NCI-H1092 (cell line): Measurements from ENCODE around the gene SULT1A3.
"Not testable (repeated sequence)": the region's sequence is repeated elsewhere in the genome, so short reads cannot be mapped to it uniquely, and the experiment has no call there.

Source experiments
- DNase-seq: peaks from one replicate; lab custom pipeline; 2025; lab: John Stamatoyannopoulos, UW

SULT1A3 gene

DNA sequence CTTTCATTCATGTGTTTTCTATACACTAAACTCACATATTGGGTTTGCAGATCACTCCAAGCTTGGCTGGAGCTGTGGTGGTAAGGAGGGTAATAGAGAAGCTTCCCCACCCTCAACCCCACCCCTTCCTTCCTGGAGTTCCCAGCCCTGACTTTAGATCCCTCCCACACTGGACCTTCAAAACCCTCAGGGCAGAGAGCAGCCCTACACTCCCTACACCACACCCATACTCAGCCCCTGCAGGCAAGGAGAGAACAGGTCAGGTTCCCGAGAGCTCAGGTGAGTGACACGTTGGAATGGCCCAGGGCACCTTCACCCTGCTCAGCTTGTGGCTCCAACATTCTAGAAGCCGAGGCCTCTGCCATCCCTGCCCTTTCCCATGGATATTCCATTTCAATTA, at the start of gene SULT1A3:
SULT1A3 (plus strand) TSS at position 207 of the 400 bp plus-strand sequence. CDS start 1,474 bp downstream, outside the sequence.
- not testable (repeated sequence) for DNase-seq

DNA sequence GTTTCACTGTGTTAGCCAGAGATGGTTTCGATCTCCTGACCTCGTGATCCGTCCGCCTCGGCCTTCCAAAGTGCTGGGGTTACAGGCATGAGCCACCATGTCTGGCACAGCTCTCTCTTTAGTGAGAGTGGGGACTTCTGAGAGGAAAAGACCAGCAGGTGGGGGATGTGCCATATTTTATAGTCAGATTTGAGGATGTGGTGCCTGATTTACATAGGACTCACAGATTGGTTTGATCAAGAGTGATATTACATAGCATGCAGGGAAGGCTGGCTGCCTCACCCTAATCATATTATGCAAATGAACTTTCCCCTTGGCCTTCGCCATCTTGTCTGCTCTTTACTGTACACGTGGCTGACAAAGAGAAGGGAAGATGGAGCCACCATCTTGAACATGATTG, 48.0 kb upstream of the SULT1A3 start:
- DNase-seq, result no peak

DNA sequence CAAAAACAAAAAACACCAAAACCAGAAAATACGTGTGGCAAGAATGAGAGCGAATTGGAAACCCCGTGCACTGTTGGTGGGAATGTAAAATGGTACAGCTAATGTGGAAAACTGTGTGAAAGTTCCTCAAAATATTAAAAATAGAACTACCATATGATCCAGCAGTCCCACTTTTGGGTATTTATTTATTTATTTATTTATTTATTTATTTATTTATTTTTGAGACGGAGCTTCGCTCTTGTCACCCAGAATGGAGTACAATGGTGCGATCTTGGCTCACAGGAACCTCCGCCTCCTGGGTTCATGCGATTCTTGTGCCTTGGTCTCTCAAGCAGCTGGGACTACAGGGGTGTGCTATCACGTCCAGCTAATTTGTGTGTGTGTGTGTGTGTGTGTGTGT, 46.5 kb upstream of the SULT1A3 start:
- no peak for DNase-seq

DNA sequence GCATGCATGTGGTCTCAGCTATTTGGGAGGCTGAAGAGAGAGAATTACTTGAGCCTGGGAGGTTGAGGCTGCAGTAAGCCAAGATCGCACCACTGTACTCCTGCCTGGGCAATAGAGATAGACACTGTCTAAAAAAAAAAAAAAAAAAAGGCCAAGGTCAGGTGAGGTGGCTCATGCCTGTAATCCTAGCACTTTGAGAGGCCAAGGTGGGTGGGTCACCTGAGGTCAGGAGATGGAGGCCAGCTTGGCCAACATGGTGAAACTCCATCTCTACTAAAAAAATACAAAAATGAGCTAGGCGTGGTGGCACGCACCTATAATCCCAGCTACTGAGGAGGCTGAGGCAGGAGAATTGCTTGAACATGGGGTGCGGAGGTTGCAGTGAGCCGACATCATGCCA, 43.9 kb upstream of the SULT1A3 start:
- no peak for DNase-seq

DNA sequence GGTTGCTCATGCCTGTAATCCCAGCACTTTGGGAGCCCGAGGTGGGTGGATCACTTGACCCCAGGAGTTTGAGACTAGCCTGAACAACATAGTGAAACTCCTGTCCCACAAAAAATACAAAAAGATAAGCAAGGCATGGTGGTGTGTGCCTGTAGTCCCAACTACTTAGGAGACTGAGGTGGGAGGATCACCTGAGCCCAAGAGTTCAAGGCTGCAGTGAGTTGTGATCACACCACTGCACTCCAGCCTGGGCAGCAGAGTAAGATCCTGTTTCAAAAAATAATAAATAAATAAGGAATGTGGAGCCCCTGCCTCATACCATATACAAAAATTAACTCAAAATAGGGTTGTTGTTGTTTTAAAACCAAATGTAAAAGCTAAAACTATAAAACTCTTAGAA, 41.8 kb upstream of the SULT1A3 start:
- DNase-seq, result no peak

DNA sequence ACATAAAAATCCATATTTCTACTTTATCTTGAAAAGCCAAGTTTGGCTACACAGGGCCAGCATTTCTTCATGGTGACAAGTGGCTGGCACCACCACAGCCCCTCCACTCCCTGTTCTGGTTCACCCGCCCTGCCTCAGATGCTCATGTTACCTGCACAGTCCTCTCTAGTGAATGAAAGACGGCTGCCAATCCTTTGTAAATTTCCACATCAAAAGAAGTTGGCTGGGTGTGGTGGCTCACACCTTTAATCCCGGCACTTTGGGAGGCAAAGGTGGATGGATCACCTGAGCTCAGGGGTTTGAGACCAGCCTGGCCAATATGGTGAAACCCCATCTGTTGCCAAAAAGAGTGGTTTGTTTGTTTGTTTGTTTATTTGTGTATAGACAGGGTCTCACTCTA, 35.5 kb upstream of the SULT1A3 start:
- DNase-seq, result no peak

DNA sequence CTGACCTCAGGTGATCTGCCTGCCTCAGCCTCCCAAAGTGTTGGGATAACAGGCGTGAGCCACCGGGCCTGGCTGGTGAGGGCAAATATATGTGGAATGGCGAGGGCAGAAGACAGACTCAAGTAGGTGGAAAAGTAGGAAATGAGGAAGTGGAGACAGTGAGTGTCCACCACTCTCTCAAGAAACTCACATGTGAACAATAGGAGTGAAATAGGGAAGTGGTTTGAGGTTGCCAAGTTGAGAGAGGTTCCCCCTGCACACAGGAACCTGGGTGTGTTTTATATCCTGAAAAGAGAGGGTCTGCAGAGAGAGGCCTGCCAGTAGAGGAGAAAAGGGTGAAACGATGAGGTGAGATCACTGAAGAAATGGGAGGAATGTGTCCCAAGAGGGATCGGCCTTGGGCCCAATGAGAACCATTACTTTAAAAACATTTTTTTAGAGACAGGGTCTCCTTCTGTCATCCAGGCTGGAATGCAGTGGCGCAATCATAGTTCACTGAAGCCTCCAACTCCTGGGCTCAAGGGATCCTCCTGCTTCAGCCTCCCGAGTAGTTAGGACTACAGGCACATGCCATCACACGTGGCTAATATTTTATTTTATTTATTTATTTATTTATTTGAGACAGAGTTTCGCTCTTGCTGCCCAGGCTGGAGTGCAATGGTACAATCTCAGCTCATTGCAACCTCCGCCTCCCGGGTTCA, 32.7 kb upstream of the SULT1A3 start:
- DNase-seq, result no peak

DNA sequence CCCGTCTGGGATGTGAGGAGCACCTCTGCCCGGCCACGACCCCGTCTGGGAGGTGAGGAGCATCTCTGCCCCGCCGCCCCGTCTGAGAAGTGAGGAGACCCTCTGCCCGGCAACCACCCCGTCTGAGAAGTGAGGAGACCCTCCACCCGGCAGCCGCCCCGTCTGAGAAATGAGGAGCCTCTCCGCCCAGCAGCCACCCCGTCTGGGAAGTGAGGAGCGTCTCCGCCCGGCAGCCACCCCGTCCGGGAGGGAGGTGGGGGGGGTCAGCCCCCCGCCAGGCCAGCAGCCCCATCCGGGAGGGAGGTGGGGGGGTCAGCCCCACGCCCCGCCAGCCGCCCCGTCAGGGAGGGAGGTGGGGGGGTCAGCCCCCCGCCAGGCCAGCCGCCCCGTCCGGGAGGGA, 30.3 kb upstream of the SULT1A3 start:
- DNase-seq, result not testable (repeated sequence)

DNA sequence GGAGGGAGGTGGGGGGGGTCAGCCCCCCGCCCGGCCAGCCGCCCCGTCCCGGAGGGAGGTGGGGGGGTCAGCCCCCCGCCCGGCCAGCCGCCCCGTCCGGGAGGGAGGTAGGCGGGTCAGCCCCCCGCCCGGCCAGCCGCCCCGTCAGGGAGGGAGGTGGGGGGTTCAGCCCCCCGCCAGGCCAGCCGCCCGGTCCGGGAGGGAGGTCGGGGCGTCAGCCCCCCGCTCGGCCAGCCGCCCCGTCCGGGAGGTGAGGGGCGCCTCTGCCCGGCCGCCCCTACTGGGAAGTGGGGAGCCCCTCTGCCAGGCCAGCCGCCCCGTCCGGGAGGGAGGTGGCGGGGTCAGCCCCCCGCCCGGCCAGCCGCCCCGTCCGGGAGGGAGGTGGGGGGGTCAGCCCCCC, 29.6 kb upstream of the SULT1A3 start:
- DNase-seq, result not testable (repeated sequence)

DNA sequence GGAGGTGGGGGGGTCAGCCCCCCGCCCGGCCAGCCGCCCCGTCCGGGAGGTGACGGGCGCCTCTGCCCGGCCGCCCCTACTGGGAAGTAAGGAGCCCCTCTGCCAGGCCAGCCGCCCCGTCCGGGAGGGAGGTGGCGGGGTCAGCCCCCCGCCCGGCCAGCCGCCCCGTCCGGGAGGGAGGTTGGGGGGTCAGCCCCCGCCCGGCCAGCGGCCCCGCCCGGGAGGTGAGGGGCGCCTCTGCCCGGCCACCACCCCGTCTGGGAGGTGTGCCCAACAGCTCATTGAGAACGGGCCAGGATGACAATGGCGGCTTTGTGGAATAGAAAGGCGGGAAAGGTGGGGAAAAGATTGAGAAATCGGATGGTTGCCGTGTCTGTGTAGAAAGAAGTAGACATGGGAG, 28.9 kb upstream of the SULT1A3 start:
- not testable (repeated sequence) for DNase-seq

DNA sequence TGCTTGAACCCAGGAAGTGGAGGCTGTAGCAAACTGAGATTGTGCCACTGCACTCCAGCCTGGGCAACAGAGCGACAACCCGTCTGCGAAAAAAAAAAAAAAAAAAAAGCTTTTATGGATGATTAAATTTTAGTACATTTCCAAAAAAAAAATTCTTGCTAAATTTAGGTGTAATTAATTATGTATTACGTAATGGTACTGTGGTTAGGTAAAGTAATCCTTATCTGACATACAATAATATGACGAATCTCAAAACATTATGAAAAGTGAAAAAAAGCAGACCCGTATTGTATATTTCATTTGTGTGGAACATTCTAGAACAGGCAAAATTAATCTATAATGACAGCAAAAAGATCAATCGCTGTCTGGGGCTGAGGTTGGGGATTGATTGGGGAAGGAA, 26.0 kb upstream of the SULT1A3 start:
- no peak for DNase-seq

DNA sequence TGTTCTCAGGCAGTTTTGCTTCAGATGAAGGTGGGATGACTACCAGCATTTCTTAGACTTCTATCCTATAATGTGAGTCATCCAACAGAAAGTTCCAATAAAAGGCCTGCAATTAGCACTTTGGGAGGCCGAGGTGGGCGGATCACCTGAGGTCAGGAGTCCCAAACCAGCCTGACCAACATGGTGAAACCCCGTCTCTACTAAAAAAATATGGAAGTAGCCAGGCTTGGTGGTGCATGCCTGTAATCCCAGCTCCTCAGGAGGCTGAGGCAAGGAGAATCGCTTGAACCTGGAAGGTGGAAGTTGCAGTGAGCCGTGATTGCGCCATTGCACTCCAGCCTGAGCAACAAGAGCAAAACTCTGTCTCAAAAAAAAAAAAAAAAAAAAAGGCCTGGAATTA, 22.2 kb upstream of the SULT1A3 start:
- not testable (repeated sequence) for DNase-seq

DNA sequence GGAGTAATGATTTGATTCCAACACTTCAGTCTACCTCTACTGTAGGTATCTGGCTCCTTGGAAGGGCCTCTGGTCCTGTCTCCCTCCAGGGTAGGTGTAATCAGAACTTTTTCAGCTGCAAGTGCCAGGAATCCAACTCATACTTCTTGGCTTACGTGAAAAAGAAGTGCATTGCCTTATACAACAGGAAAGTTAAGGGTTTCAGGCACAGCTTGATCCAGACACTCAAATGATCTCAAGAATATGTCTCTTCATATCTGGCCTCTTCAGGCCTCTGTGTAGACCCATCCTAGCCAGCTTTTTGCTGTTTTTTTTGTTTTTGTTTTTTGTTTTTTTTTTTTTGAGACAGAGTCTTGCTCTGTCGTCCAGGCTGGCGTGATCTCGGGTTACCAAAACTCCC, 19.9 kb upstream of the SULT1A3 start:
- no peak for DNase-seq

DNA sequence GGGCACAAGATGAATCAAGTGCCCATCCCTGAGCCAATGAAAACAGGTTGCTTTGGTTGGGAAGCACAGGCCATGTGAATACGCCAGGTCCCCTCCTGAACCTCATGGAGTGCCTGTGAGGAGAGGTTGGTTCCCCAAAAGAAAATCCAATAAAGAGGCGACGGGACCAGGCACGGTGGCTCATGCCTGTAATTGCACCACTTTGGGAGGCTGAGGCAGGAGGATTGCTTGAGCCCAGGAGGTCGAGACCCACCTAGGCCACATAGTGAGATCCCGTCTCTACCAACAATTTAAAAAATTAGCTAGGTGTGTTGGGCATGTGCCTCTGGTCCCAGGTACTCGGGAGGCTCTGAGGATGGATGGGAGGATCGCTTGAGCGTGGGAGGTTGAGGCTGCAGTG, 19.1 kb upstream of the SULT1A3 start:
- DNase-seq, result no peak

DNA sequence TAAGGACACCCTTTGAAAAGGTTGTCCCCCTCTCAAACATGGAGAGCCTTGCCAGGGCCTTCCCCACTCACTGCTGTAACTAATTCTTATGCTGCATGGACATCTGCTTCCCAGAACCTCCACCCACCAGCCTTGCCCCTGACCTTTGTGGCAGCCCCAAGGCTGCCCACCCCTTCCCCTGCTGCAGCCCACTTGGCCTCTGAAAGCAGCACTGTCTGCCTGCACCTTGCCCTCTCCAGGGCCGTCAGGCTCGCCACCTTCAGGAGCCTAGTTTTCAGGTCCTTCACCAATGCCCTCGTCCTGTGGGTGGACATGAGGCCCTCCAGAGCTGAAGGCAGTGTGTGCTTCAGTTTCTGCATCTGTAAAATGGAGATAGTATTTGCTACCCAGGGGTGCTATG, 18.3 kb upstream of the SULT1A3 start:
- DNase-seq, result no peak

DNA sequence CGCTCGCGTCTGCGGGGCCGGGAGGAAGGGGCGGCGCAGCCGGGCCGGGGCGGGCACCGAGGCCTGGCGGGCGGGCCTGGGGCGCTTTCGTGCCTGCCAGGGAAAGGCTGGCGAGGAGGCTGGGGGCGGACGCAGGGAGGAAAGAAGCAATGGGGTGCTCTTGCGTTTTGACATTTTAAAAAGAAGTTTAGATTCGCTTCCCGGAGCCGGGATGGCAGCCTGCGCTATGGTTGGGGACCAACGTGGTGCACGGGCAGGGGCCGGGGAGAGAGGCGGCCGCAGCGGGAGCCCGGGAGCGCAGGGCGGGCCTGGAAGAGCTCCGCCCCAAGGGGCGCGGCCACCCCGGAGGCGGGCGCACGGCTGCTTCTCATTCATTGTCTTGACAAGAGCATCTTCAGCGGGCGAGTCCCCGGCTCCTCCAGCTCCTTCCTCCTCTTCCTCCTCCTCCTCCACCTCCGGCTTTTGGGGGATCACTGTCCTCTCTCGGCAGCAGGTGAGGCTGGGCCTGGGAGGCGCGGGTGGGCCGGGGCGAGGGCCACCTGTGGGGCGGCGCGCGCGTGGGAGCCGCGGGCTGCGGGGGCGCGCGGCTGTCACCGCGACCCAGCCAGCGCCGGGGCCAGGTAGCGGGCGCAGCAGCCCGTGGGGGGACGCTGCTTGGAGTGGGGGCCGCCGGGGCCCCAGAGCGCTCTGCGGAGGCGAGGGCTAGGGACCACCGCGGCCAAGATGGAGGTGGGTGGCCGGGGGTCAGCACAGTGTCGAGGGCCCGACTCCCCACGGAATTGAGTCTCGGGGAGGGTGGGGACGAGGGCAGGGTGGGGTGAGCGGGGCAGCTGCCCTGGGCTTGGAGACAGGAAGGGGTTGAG, 15.6 kb upstream of the SULT1A3 start, which contains the start of gene CORO1A:
CORO1A (plus strand) TSS at position 370 of the 863 bp plus-strand sequence. CDS start 1,608 bp downstream, outside the sequence.
- peak; percentile 63 for DNase-seq

DNA sequence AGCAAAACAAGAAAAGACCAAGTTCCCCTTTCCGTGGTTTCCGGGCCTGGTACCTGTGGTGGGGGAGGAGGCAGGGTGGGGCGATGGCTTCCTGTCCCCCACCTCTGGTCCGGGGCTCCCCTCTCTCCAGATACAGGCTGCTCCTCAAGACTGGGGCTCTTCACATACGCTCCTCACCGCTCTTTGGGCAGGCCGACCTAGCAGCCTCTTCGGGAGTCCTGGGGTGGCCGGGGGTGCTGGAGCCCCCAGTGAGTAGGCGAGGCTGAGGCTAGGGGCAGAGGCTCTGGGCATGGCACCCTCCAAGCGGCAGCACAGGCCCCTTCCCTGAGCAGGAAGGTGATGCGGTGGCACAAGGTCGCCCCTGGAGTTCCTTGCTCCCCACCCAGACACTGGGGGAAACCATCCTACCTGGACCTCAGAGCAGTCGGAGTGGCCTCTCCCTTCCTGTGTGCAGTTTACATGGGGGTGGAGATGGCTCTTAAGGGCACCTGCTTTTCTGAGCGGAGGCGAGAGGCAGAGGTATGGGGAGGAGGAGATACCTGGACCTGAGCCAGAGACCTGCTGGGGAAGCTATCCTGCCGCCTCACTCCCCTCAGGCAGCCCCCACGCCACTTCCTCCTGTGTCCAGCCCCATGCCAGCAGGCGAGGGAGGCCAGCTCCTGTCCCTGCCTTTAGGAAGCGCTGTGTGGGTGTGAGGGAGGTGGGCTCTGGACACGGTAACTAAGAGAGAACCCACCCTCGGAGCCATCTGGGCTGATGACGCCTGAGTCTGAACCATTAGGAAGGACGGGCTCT, 14.8 kb upstream of the SULT1A3 start:
- DNase-seq, result peak; percentile 8

DNA sequence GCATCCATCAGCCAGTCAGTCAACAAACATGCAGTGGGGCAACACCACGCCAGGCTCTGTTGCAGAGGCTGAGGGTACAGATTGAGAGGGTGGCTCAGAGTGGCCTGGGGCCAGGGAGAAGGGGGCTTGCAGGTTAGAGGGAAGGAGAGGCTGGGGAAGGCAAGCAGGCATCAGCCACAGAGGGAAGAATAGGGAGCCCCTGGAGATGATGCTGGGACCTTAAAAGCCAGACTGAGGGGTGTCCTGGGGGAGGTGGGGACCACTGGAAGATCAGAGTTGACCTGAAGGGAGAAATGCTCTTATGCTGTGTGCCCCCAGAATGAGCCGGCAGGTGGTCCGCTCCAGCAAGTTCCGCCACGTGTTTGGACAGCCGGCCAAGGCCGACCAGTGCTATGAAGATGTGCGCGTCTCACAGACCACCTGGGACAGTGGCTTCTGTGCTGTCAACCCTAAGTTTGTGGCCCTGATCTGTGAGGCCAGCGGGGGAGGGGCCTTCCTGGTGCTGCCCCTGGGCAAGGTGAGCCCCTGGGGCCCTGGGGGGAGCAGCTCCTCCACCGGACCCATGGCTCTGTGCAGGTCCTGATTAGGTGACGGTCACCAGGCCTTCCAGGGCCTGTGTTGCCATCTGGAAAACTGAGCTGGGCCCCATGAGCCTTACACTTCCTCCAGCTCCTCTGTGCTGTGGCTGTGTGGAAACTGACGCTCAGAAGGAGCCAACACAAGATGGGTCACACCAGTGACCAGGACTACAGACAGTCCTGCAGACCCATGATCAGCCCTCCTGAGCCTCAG, 14.0 kb upstream of the SULT1A3 start:
- DNase-seq, result no peak

DNA sequence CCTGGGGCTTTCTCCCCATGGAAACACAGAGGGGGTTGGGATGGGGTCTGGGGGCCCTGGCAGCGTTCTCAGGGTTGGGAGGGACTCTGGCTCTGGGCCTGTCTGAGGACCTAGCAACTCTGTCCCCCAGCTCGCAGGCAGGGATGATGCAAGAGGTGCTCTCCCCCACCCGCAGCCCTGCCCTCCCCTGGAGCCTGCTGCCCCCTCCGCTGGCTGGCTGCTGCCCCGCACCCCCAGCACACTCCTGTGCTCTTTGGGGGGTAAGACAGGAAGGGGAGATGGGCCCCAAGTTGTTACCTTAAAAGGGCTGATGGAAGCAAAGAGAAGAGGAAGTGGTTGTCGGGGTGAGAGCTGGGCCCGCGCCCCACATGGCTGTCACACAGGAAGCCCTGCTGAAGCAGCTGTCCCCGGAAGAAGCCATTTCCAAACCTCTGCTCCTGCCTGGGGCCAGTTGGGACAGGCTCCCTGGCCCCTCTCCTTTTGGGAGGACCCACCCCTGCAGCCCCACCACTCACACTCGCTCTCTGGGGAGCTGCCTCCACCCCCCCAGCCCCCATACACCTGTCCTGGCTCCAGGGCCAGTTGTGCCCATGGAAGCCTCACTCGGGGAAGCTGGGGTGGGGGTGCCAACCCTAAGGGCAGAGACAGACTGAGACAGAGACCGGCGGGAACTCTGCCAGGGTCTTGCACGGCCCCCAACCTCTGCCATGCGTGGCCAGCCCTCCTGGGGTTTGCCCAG, 13.2 kb upstream of the SULT1A3 start:
- no peak for DNase-seq

DNA sequence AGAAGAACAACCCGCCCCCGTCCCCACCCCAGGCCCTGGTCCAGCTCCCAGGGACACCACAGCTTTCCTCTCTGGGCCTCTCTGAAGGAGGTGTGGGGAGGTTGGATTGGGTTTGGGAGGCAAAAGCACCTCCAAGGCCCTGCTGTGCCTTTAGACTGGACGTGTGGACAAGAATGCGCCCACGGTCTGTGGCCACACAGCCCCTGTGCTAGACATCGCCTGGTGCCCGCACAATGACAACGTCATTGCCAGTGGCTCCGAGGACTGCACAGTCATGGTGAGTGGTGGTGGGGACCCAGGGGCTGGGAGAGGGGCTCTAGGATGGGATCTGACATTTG, 12.6 kb upstream of the SULT1A3 start:
- no peak for DNase-seq
